SK-N-SH (cell line): ENCODE results near the gene OR4D11. TPM values are rescaled to one million over a fixed set of nuclear protein-coding genes. Genes with fewer than 3 reads are reported as not detected.

Experiments
- CTCF ChIA-PET: fragments of 300-600, 350-600 bp; formaldehyde crosslinking; extraction: SDS; loops from one replicate; lab custom pipeline; 2021; lab: Yijun Ruan, JAX
- POLR2A ChIA-PET: fragments of 350-600 bp; sonication (Branson Sonifier 250); formaldehyde crosslinking; extraction: SDS; loops from one replicate; lab custom pipeline; 2020; ENCODE audit warnings: antibody characterized with exemption, inconsistent platforms; lab: Yijun Ruan, JAX
- DNase-seq: peaks from one replicate; pipeline ENCODE4 v3.0.0; 2012
- H2AFZ ChIP-seq: fragments of 200-600 bp; sonication (generic); 2 replicates; pipeline ENCODE4 v1.8.1; 2016; ENCODE audit warnings: antibody characterized with exemption, mild to moderate bottlenecking, low read depth
- H3F3A ChIP-seq: fragments of 200-600 bp; sonication (generic); replicated peaks from 2 replicates; pipeline ENCODE3; 2016; ENCODE audit warnings: antibody characterized with exemption, mild to moderate bottlenecking; ENCODE audit not compliant: insufficient read depth
- H3K27ac ChIP-seq, 2 experiments: fragments of 200-500 bp in 1 of 2; fragments of 200-600 bp in 1 of 2; sonication (Bioruptor generic) in 1 of 2; sonication (generic), shearing (Covaris generic) in 1 of 2; 2 replicates each; pipeline versions ENCODE4 v1.5.1 to v1.6.1; 2014 to 2016; ENCODE audit warnings: low read depth in 2 of 2, inconsistent platforms in 1 of 2, low read length in 1 of 2, mild to moderate bottlenecking in 1 of 2, mixed read lengths in 1 of 2
- H3K27me3 ChIP-seq: fragments of 200-600 bp; sonication (generic), shearing (Covaris generic); 2 replicates; pipeline ENCODE4 v1.6.1; 2016; ENCODE audit warnings: mixed run types; ENCODE audit not compliant: insufficient read depth
- H3K36me3 ChIP-seq, 2 experiments: fragments of 200-500 bp in 1 of 2; fragments of 200-600 bp in 1 of 2; sonication (Bioruptor generic) in 1 of 2; sonication (generic) in 1 of 2; replicated peaks in 1 of 2; 2 replicates each; pipeline versions ENCODE3 to v1.5.1; 2014 to 2016; ENCODE audit warnings: low read length in 1 of 2, mild to moderate bottlenecking in 1 of 2; ENCODE audit not compliant: insufficient read depth in 2 of 2, control insufficient read depth in 1 of 2
- H3K4me1 ChIP-seq, 2 experiments: fragments of 200-500 bp in 1 of 2; fragments of 200-600 bp in 1 of 2; sonication (Bioruptor generic) in 1 of 2; sonication (generic), shearing (Covaris generic) in 1 of 2; 2 replicates each; pipeline versions ENCODE4 v1.5.1 to v1.6.1; 2014 to 2016; ENCODE audit warnings: low read depth in 1 of 2, low read length in 1 of 2, mixed run types in 1 of 2; ENCODE audit not compliant: insufficient read depth in 2 of 2, control insufficient read depth in 1 of 2
- H3K4me2 ChIP-seq: fragments of 200-600 bp; sonication (generic), shearing (Covaris generic); 2 replicates; pipeline ENCODE4 v1.6.1; 2017; ENCODE audit warnings: mixed run types
- H3K4me3 ChIP-seq, 2 experiments: fragments of 200-500 bp in 1 of 2; fragments of 200-600 bp in 1 of 2; sonication (Bioruptor generic) in 1 of 2; sonication (generic), shearing (Covaris generic) in 1 of 2; 2 replicates each; pipeline versions ENCODE4 v1.5.1 to v1.8.1; 2014 to 2016; ENCODE audit warnings: low read depth in 2 of 2, inconsistent platforms in 1 of 2, low read length in 1 of 2, mild to moderate bottlenecking in 1 of 2, mixed read lengths in 1 of 2, moderate library complexity in 1 of 2
- H3K79me2 ChIP-seq: fragments of 200-600 bp; sonication (generic); 2 replicates; pipeline ENCODE4 v1.8.1; 2017; ENCODE audit warnings: mild to moderate bottlenecking; ENCODE audit not compliant: insufficient read depth
- H3K9ac ChIP-seq: fragments of 200-600 bp; sonication (generic); 2 replicates; pipeline ENCODE4 v1.6.1; 2017; ENCODE audit warnings: mixed run types
- H3K9me2 ChIP-seq: fragments of 200-600 bp; sonication (generic); 2 replicates; pipeline ENCODE4 v1.6.1; 2017; ENCODE audit warnings: mixed run types
- H3K9me3 ChIP-seq: fragments of 200-600 bp; sonication (generic); 2 replicates; pipeline ENCODE4 v1.6.1; 2017; ENCODE audit warnings: mixed run types, mild to moderate bottlenecking, moderate library complexity
- H4K20me1 ChIP-seq: fragments of 200-600 bp; sonication (generic); 2 replicates; pipeline ENCODE4 v1.6.1; 2017; ENCODE audit warnings: mild to moderate bottlenecking, mixed run types; ENCODE audit not compliant: insufficient read depth
- CHD2 ChIP-seq: fragments of 150-350 bp; IDR thresholded peaks from 2 replicates; pipeline ENCODE4 v1.6.1; 2018; ENCODE audit warnings: low read length; ENCODE audit not compliant: partially characterized antibody
- ELF1 ChIP-seq: IDR thresholded peaks from 2 replicates; pipeline ENCODE4 v1.4.0; 2012
- GABPA ChIP-seq: IDR thresholded peaks from 2 replicates; pipeline ENCODE4 v1.4.0; 2012; ENCODE audit warnings: low read depth, mild to moderate bottlenecking
- GATA2 ChIP-seq: sonication (generic); formaldehyde crosslinking; IDR thresholded peaks from 2 replicates; pipeline ENCODE4 v1.5.0; 2020; ENCODE audit warnings: mild to moderate bottlenecking, missing genetic modification reagents
- MXI1 ChIP-seq: IDR thresholded peaks from 2 replicates; pipeline ENCODE4 v1.6.1; 2012; ENCODE audit warnings: mild to moderate bottlenecking, low read depth, low read length, improper control_type of control experiment
- NFIC ChIP-seq: IDR thresholded peaks from 2 replicates; pipeline ENCODE4 v1.4.0; 2012; ENCODE audit warnings: borderline replicate concordance
- RAD21 ChIP-seq: IDR thresholded peaks from 2 replicates; pipeline ENCODE4 v1.6.1; 2012; ENCODE audit warnings: mild to moderate bottlenecking, low read length
- TAF1 ChIP-seq: IDR thresholded peaks from 2 replicates; pipeline ENCODE4 v1.6.1; 2012; ENCODE audit warnings: low read depth, mild to moderate bottlenecking, low read length, moderate library complexity, borderline replicate concordance
- YY1 ChIP-seq: IDR thresholded peaks from 2 replicates; pipeline ENCODE4 v1.4.0; 2012; ENCODE audit warnings: low read depth, mild to moderate bottlenecking
- WGBS: methylation state at CpG from one replicate; pipeline ENCODE4 v1.1.6; 2017; ENCODE audit warnings: low lambda C conversion rate; 5-methylcytosine and 5-hydroxymethylcytosine counted together
- polyA plus RNA-seq, 3 experiments: library from polyadenylated mRNA; depleted of rRNA; stranded (reverse); fragments of >200 nt; gene quantifications; 2 replicates each; pipeline ENCODE4 v1.2.3, GENCODE V29; 2012
- TF ChIP-seq, protein P1 (sequence below): IDR thresholded peaks from 2 replicates; pipeline ENCODE4 v1.4.0; 2012; ENCODE audit warnings: low read depth, borderline replicate concordance
- TF ChIP-seq, protein P2 (sequence below): IDR thresholded peaks from 2 replicates; pipeline ENCODE4; 2012
- TF ChIP-seq, protein P3 (sequence below): fragments of 150-350 bp; IDR thresholded peaks from 2 replicates; pipeline ENCODE4 v1.6.1; 2016; ENCODE audit warnings: mild to moderate bottlenecking, low read depth, low read length
- TF ChIP-seq, protein P4 (sequence below): fragments of 200-600 bp; sonication (generic); IDR thresholded peaks from 2 replicates; pipeline ENCODE4 v1.6.1; 2017; ENCODE audit warnings: antibody characterized with exemption, mild to moderate bottlenecking, moderate library complexity

The OR4D11 gene
- polyA plus RNA-seq, 1 of the 3 experiments (the other 2 are of a cell fraction): not detected

DNA sequence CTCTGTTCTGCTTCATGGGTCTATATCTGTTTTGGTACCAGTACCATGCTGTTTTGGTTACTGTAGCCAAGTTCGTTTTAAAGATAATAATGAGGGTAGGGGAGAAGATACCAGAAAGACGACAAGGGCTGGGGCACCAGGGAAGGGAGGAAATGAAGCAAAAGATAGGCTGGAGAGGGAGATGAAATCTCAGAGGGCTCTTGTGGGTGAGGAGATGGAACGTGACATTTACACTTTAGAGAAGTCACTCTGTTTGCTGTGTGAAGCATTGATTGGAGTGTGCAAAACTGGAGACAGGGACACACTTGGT, 41.4 kb downstream of the OR4D11 start:
- 39% methylated on average over 3 of the region's 3 CpGs for WGBS

More for the DNA sequence above, 41.4 kb downstream of the OR4D11 start:
- Histone ChIP-seq H3K9me3 (no peaks in the 10 kb centered on the region), H3K27me3 (no peaks in the 10 kb centered on the region), H3K4me3 (no peak overlapping the region), H3K27ac (peak overlapping the region in 1 of 2 experiments; percentile 85; a peak in 2 of 4 replicates), H3K9me2 (no peaks in the 10 kb centered on the region), H3K9ac (peak overlapping the region; percentile 9; the same call in 1 of the 2 replicates), H2AFZ (peak overlapping the region; percentile 80; the same call in 1 of the 2 replicates), H3K4me1 (peaks cover 2 to 5% of the 10 kb centered on the region in 2 experiments; a peak in 2 of 4 replicates), H4K20me1 (no peaks in the 10 kb centered on the region), H3K79me2 (no peaks in the 10 kb centered on the region), H3K4me2 (peak overlapping the region; percentile 43), H3K36me3 (no peaks in the 10 kb centered on the region), H3F3A (peaks cover 14% of the 10 kb centered on the region)
- POLR2A ChIA-PET: no interaction called here
- TF ChIP-seq CHD2 (no peak), RAD21 (no peak), TAF1 (no peak), NFIC (no peak), YY1 (no peak), ELF1 (no peak), GATA2 (CRISPR knock-in tag) (no peak), MXI1 (no peak), GABPA (no peak)
- TF ChIP-seq, protein P1, sequence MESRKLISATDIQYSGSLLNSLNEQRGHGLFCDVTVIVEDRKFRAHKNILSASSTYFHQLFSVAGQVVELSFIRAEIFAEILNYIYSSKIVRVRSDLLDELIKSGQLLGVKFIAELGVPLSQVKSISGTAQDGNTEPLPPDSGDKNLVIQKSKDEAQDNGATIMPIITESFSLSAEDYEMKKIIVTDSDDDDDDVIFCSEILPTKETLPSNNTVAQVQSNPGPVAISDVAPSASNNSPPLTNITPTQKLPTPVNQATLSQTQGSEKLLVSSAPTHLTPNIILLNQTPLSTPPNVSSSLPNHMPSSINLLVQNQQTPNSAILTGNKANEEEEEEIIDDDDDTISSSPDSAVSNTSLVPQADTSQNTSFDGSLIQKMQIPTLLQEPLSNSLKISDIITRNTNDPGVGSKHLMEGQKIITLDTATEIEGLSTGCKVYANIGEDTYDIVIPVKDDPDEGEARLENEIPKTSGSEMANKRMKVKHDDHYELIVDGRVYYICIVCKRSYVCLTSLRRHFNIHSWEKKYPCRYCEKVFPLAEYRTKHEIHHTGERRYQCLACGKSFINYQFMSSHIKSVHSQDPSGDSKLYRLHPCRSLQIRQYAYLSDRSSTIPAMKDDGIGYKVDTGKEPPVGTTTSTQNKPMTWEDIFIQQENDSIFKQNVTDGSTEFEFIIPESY: no peak
- TF ChIP-seq, protein P2, sequence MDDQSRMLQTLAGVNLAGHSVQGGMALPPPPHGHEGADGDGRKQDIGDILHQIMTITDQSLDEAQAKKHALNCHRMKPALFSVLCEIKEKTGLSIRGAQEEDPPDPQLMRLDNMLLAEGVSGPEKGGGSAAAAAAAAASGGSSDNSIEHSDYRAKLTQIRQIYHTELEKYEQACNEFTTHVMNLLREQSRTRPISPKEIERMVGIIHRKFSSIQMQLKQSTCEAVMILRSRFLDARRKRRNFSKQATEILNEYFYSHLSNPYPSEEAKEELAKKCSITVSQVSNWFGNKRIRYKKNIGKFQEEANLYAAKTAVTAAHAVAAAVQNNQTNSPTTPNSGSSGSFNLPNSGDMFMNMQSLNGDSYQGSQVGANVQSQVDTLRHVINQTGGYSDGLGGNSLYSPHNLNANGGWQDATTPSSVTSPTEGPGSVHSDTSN: no peak
- TF ChIP-seq, protein P3, sequence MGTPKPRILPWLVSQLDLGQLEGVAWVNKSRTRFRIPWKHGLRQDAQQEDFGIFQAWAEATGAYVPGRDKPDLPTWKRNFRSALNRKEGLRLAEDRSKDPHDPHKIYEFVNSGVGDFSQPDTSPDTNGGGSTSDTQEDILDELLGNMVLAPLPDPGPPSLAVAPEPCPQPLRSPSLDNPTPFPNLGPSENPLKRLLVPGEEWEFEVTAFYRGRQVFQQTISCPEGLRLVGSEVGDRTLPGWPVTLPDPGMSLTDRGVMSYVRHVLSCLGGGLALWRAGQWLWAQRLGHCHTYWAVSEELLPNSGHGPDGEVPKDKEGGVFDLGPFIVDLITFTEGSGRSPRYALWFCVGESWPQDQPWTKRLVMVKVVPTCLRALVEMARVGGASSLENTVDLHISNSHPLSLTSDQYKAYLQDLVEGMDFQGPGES: no peak
- TF ChIP-seq, protein P4, sequence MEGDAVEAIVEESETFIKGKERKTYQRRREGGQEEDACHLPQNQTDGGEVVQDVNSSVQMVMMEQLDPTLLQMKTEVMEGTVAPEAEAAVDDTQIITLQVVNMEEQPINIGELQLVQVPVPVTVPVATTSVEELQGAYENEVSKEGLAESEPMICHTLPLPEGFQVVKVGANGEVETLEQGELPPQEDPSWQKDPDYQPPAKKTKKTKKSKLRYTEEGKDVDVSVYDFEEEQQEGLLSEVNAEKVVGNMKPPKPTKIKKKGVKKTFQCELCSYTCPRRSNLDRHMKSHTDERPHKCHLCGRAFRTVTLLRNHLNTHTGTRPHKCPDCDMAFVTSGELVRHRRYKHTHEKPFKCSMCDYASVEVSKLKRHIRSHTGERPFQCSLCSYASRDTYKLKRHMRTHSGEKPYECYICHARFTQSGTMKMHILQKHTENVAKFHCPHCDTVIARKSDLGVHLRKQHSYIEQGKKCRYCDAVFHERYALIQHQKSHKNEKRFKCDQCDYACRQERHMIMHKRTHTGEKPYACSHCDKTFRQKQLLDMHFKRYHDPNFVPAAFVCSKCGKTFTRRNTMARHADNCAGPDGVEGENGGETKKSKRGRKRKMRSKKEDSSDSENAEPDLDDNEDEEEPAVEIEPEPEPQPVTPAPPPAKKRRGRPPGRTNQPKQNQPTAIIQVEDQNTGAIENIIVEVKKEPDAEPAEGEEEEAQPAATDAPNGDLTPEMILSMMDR: no peak
- no peak for DNase-seq
- CTCF ChIA-PET: no interaction called here
